ENCODE results near the gene TTC21A. TPM values are rescaled to one million over a fixed set of nuclear protein-coding genes. Genes with fewer than 3 reads are reported as not detected.

TTC21A gene
- total RNA-seq, 1 experiment from 2014 or later = 5.6 TPM

DNA sequence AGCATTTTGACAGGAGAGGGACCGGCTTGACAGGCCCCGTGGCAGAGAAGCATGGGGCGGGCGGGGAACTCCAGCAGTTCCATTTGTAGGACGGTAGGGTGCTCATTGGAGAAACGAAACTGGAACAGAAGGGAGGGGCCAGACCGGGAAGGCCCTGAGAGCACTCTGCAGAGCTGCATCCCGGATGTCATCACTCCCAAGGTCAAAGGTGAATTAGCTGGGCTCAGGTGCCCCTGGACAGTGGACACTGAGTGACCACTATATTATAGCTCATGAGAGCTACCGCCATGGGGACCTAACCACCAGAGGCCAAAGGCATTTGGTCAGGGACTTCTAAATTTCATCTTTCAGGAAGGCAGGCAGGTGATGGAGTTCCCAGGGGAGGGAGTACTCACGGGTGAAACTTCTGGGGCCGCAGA is 38.6 kb downstream of the TTC21A start:
- Histone ChIP-seq H3K9ac (ENCODE audit: low read length) (no peak overlapping the region), H3K27ac (ENCODE audit: low read depth, low read length) (no peak overlapping the region), H3K9me3 (ENCODE audit: control insufficient read depth in 1 of 2, insufficient read depth in 1 of 2, low read depth in 1 of 2, low read length in 2 of 2) (no peaks in the 10 kb centered on the region), H3K9me2 (ENCODE audit: insufficient read depth) (no peaks in the 10 kb centered on the region), H3K4me1 (ENCODE audit: control insufficient read depth in 1 of 2, insufficient read depth in 2 of 2, low read length in 2 of 2) (peaks cover 69 to 74% of the 10 kb centered on the region in 2 experiments), H2AFZ (ENCODE audit: low read depth, low read length, poor library complexity, severe bottlenecking) (no peak overlapping the region), H3K79me2 (ENCODE audit: insufficient read depth, low read length) (peaks cover 62% of the 10 kb centered on the region), H3K36me3 (ENCODE audit: control insufficient read depth in 1 of 2, insufficient read depth in 2 of 2, low read length in 2 of 2) (peaks cover 24 to 42% of the 10 kb centered on the region in 2 experiments), H3K4me2 (ENCODE audit: low read length) (no peak overlapping the region), H3K4me3 (replicated peaks in 1 of 2; ENCODE audit: low read depth in 1 of 2, low read length in 2 of 2) (no peak overlapping the region), H4K20me1 (ENCODE audit: insufficient read depth) (peaks cover 32% of the 10 kb centered on the region; the same call in 1 of the 2 replicates), H3K27me3 (ENCODE audit: insufficient read depth, low read length) (no peaks in the 10 kb centered on the region)
- intact Hi-C loops (cut with micrococcal nuclease) = no loop called here
- BruUV-seq (replicated peaks) = no TSS peak
- CTCF ChIA-PET = interaction anchor here (1.4 kb wide), 1 partner anchor 142 kb away, joined by 3 read pairs; no protein-coding TSS in a partner anchor
- TF ChIP-seq SRF (IDR thresholded peaks at IDR 0.05; ENCODE audit: low read depth) (no peak), TCF7L2 (IDR thresholded peaks at IDR 0.05; ENCODE audit: borderline replicate concordance, extremely low read depth, insufficient read depth, insufficient read length) (no peak), RAD21 (IDR thresholded peaks at IDR 0.05; ENCODE audit: low read depth) (no peak), SP1 (IDR thresholded peaks at IDR 0.05; ENCODE audit: low read depth) (no peak), REST (IDR thresholded peaks at IDR 0.05; ENCODE audit: low read depth) (no peak), ZFX (IDR thresholded peaks at IDR 0.05) (no peak), ELF1 (IDR thresholded peaks at IDR 0.05; ENCODE audit: borderline replicate concordance, low read depth) (no peak), CEBPB (IDR thresholded peaks at IDR 0.05; ENCODE audit: low read depth) (no peak), POLR2AphosphoS5 (IDR thresholded peaks at IDR 0.05; ENCODE audit: low read depth, low read length) (no peak), YY1 (IDR thresholded peaks at IDR 0.05; ENCODE audit: extremely low read depth, insufficient replicate concordance, low read depth, low read length) (no peak), EZH2 (IDR thresholded peaks at IDR 0.05) (no peak), EZH2phosphoT487 (IDR thresholded peaks at IDR 0.05; ENCODE audit: borderline replicate concordance) (no peak)
- TF ChIP-seq, protein P1, sequence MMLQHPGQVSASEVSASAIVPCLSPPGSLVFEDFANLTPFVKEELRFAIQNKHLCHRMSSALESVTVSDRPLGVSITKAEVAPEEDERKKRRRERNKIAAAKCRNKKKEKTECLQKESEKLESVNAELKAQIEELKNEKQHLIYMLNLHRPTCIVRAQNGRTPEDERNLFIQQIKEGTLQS (IDR thresholded peaks at IDR 0.05) = no peak
- TF ChIP-seq, protein P2, sequence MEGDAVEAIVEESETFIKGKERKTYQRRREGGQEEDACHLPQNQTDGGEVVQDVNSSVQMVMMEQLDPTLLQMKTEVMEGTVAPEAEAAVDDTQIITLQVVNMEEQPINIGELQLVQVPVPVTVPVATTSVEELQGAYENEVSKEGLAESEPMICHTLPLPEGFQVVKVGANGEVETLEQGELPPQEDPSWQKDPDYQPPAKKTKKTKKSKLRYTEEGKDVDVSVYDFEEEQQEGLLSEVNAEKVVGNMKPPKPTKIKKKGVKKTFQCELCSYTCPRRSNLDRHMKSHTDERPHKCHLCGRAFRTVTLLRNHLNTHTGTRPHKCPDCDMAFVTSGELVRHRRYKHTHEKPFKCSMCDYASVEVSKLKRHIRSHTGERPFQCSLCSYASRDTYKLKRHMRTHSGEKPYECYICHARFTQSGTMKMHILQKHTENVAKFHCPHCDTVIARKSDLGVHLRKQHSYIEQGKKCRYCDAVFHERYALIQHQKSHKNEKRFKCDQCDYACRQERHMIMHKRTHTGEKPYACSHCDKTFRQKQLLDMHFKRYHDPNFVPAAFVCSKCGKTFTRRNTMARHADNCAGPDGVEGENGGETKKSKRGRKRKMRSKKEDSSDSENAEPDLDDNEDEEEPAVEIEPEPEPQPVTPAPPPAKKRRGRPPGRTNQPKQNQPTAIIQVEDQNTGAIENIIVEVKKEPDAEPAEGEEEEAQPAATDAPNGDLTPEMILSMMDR (IDR thresholded peaks at IDR 0.05 in 2 of 3, conservative IDR thresholded peaks at IDR 0.05 in 1 of 3; ENCODE audit: borderline replicate concordance in 1 of 3, insufficient read depth in 1 of 3, low read depth in 2 of 3, low read length in 2 of 3) = no peak
- POLR2A ChIA-PET = no interaction called here
- ATAC-seq = no peak
- RAD21 ChIA-PET (ENCODE audit: low non-redundant PET in 1 of 2, low total read pairs in 2 of 2, uncharacterized antibody in 2 of 2, unreplicated experiment in 2 of 2) = no interaction called here
- DNase-seq (ENCODE audit: low read depth, low spot score) = no peak

Data from HCT116 (cell line).